Neural crest cell (in vitro differentiated cells): ENCODE results near the gene SNRNP35. TPM values are rescaled to one million over a fixed set of nuclear protein-coding genes. Genes with fewer than 3 reads are reported as not detected.
A peak's percentile ranks its signal among the peaks of the same experiment; 100 is the strongest.
"Not testable (repeated sequence)": the region's sequence is repeated elsewhere in the genome, so short reads cannot be mapped to it uniquely, and the experiment has no call there.

Experiments
- DNase-seq: peaks from one replicate; pipeline ENCODE4 v3.0.0; 2021; ENCODE audit warnings: low read depth, mixed read lengths, low spot score
- H3K27ac Mint-ChIP-seq: one replicate; pipeline ENCODE4 v1.8.0; 2021; ENCODE audit warnings: mild to moderate bottlenecking, mixed read lengths; ENCODE audit not compliant: unreplicated experiment
- H3K27me3 Mint-ChIP-seq: 2 replicates; pipeline ENCODE4 v1.8.0; 2021; ENCODE audit warnings: low read depth, mild to moderate bottlenecking, mixed read lengths
- H3K36me3 Mint-ChIP-seq: 2 replicates; pipeline ENCODE4 v1.8.0; 2021; ENCODE audit warnings: low read depth, mild to moderate bottlenecking, mixed read lengths
- H3K4me1 Mint-ChIP-seq: 2 replicates; pipeline ENCODE4 v1.8.0; 2021; ENCODE audit warnings: mixed read lengths
- H3K4me3 Mint-ChIP-seq: one replicate; pipeline ENCODE4 v1.8.0; 2021; ENCODE audit warnings: mild to moderate bottlenecking, mixed read lengths
- H3K9me3 Mint-ChIP-seq: 2 replicates; pipeline ENCODE4 v1.8.0; 2021; ENCODE audit warnings: mixed read lengths
- CTCF ChIP-seq: fragments of 200-600 bp; sonication (generic); conservative IDR thresholded peaks from 2 replicates; pipeline ENCODE4 v1.5.0; 2021; ENCODE audit warnings: antibody characterized with exemption, mild to moderate bottlenecking
- total RNA-seq: library from RNA; stranded (reverse); gene quantifications from 2 replicates; pipeline ENCODE4 v1.2.1, GENCODE V29; 2021

Gene SNRNP35
- total RNA-seq, 1 donor from 2014 or later = 25.1 TPM

GRCh38 chr12:123490089-123490488 is 32.1 kb downstream of the SNRNP35 start:
- H3K36me3 Mint-ChIP-seq = no peaks in the 10 kb centered on the region
- H3K4me1 Mint-ChIP-seq = peaks cover 30% of the 10 kb centered on the region
- H3K27ac Mint-ChIP-seq = peak overlapping the region; percentile 27
- no peaks in the 10 kb centered on the region for H3K27me3 Mint-ChIP-seq
- no peak for TF ChIP-seq CTCF
- H3K4me3 Mint-ChIP-seq = no peak overlapping the region
- H3K9me3 Mint-ChIP-seq = no peaks in the 10 kb centered on the region
- DNase-seq = no peak

DNA sequence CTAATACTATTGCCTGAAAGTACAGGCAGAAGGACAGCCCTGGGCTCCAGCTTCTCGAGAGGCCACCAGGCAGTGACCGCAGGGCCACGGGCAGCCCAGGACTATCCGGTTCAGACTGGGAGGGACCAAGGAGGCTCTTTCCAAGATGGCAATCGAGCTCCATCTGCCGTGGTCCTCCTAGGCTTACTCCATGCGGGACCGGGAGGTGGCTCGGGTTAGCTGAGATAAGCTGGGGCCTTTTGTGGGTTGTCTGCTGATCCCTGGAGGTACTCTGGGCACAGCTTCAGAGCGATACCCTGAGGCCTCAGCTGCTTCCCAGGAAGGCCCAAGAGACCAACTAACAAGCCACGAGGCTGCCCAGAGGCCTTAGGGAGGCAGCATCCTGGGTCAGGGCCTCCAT is 33.1 kb downstream of the SNRNP35 start:
- TF ChIP-seq CTCF = no peak
- peaks cover 30% of the 10 kb centered on the region for H3K4me1 Mint-ChIP-seq
- no peak overlapping the region for H3K27ac Mint-ChIP-seq
- H3K9me3 Mint-ChIP-seq = no peaks in the 10 kb centered on the region
- H3K27me3 Mint-ChIP-seq = no peaks in the 10 kb centered on the region
- H3K4me3 Mint-ChIP-seq = no peak overlapping the region
- H3K36me3 Mint-ChIP-seq = no peaks in the 10 kb centered on the region
- DNase-seq = no peak

DNA sequence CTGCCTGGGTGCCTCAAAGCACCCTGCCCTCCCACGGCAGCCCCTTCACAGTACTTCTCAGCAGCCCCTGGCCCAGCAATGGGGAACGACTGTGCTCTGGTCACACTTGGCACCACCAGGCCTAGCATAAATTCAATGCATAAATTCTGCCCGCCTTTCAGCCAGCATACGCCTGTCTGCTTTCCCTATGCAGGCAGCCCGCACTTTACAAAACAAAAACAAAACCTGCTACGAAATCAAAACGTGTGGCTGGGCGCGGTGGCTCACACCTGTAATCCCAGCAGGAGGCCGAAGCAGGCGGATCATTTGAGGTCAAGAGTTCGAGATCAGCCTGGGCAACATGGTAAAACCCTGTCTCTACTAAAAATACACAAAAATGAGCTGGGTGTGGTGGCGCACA is 33.5 kb downstream of the SNRNP35 start:
- H3K9me3 Mint-ChIP-seq = no peaks in the 10 kb centered on the region
- no peak for DNase-seq
- no peaks in the 10 kb centered on the region for H3K27me3 Mint-ChIP-seq
- peaks cover 2% of the 10 kb centered on the region for H3K36me3 Mint-ChIP-seq
- H3K27ac Mint-ChIP-seq = no peak overlapping the region
- H3K4me1 Mint-ChIP-seq = peaks cover 33% of the 10 kb centered on the region
- H3K4me3 Mint-ChIP-seq = no peak overlapping the region
- TF ChIP-seq CTCF = no peak

- H3K4me1 Mint-ChIP-seq = peaks cover 39% of the 10 kb centered on the region
- not testable (repeated sequence) for DNase-seq, H3K27me3 Mint-ChIP-seq, H3K9me3 Mint-ChIP-seq, H3K4me3 Mint-ChIP-seq, H3K36me3 Mint-ChIP-seq
- H3K27ac Mint-ChIP-seq = peak overlapping the region; percentile 92
Measured at GRCh38 chr12:123492339-123493039, 34.5 kb downstream of the SNRNP35 start.

DNA sequence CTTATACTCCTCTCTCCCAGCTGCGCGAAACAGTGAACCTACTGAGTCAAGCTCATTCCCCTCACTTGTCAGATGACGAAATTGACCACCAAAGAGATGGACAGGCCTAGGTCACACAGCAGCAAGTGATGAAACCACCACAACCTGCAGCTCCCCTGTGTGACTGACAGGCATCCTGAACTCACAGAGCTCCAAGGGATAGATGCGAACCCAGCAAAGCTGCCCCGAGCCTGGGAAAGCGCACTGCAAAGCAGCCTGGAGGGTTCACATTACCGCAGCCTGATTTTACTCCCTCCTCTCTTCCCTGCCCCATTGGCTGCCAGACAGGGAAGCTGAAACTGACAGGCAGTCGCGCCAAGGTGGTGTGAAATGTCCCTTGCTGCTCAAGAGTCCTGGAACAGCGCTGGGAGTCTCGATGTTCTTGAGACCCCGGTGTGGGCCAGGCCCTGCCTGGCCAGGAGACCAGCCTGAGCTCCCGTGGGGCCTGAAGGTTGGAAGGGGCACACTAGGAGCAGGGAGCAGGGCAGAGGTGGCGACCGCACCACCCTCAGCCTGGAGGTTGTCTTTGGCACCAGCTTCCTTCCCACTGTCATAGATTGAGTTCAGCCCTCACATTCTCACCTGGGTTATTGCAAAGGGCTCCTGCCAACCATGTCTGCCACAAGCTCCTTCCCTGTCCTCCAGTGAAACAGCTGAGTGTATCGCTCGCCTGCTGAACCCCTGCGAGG is 36.3 kb downstream of the SNRNP35 start:
- Mint-ChIP-seq H3K36me3 (peaks cover 17% of the 10 kb centered on the region), H3K4me1 (peaks cover 31% of the 10 kb centered on the region), H3K9me3 (no peaks in the 10 kb centered on the region), H3K27me3 (no peaks in the 10 kb centered on the region), H3K4me3 (no peak overlapping the region), H3K27ac (peak overlapping the region; percentile 81)
- DNase-seq = no peak
- TF ChIP-seq CTCF = no peak

DNA sequence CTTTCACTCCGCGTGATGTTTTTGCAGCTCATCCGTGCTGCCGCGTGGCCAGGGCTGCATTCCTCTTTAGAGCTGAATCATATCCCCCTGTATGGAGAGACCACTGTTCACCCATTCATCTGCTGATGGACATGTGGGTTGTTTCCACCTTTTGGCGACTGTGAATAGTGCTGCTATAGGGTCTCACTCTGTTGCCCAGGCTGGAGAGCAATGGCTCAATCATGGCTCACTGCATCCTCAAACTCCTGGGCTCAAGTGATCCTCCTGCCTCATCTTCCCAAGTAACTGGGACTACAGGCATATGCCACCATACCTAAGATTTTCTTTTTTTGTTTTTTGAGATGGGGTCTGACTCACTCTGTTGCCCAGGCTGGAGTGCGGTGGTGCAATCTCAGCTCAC is 39.1 kb downstream of the SNRNP35 start:
- no peak overlapping the region for H3K4me3 Mint-ChIP-seq
- H3K27me3 Mint-ChIP-seq = no peaks in the 10 kb centered on the region
- peaks cover 17% of the 10 kb centered on the region for H3K36me3 Mint-ChIP-seq
- TF ChIP-seq CTCF = no peak
- no peak for DNase-seq
- H3K27ac Mint-ChIP-seq = peak overlapping the region; percentile 64
- peaks cover 34% of the 10 kb centered on the region for H3K4me1 Mint-ChIP-seq
- no peaks in the 10 kb centered on the region for H3K9me3 Mint-ChIP-seq
